ENCODE results near the gene GSDMA.
"Not testable (repeated sequence)": the region's sequence is repeated elsewhere in the genome, so short reads cannot be mapped to it uniquely, and the experiment has no call there.

The GSDMA gene

GRCh38 chr17:39929646-39930407, 33.0 kb upstream of the GSDMA start:
- no peak for DNase-seq

GRCh38 chr17:39933912-39934311, 28.9 kb upstream of the GSDMA start:
- no peak for DNase-seq

- DNase-seq: no peak
These were observed 28.5 kb upstream of the GSDMA start for GRCh38 chr17:39934324-39934723.

- DNase-seq: no peak
These were observed 26.9 kb upstream of the GSDMA start for GRCh38 chr17:39935909-39936308.

GRCh38 chr17:39937447-39937846, 25.4 kb upstream of the GSDMA start:
- DNase-seq: no peak

- no peak for DNase-seq
These were observed 24.5 kb upstream of the GSDMA start for GRCh38 chr17:39938140-39938869.

GRCh38 chr17:39939106-39939505, 23.7 kb upstream of the GSDMA start:
- DNase-seq: no peak

- peak; percentile 62 for DNase-seq
These were observed 23.0 kb upstream of the GSDMA start for GRCh38 chr17:39939588-39940419.

GRCh38 chr17:39943702-39944392, 19.0 kb upstream of the GSDMA start:
- no peak for DNase-seq

GRCh38 chr17:39944393-39944711, 18.5 kb upstream of the GSDMA start:
- no peak for DNase-seq

- DNase-seq: no peak
These were observed 16.1 kb upstream of the GSDMA start for GRCh38 chr17:39946551-39947330.

- DNase-seq: not testable (repeated sequence)
These were observed 14.3 kb upstream of the GSDMA start for GRCh38 chr17:39948489-39948828.

- DNase-seq: no peak
These were observed 13.8 kb upstream of the GSDMA start for GRCh38 chr17:39949028-39949427.

- DNase-seq: no peak
These were observed 11.9 kb upstream of the GSDMA start for GRCh38 chr17:39950871-39951348.

- no peak for DNase-seq
These were observed 10.7 kb upstream of the GSDMA start for GRCh38 chr17:39951924-39952679.

GRCh38 chr17:39952680-39953470, 9.9 kb upstream of the GSDMA start:
- peak; percentile 94 for DNase-seq

GRCh38 chr17:39953471-39953888, 9.3 kb upstream of the GSDMA start:
- no peak for DNase-seq

- no peak for DNase-seq
These were observed 7.9 kb upstream of the GSDMA start for GRCh38 chr17:39954876-39955275.

GRCh38 chr17:39955726-39956225, 7.0 kb upstream of the GSDMA start:
- DNase-seq: no peak

GRCh38 chr17:39960524-39961041, 2.2 kb upstream of the GSDMA start:
- no peak for DNase-seq

All from stimulated activated CD8-positive, alpha-beta memory T cell treated with anti-CD3 and anti-CD28 coated beads, Interleukin-4, amount 100 ng/mL, for 48 hours (primary cell).